RPMI8226 (cell line): ENCODE data around the gene BET1.

Source experiments
- DNase-seq: peaks from one replicate; pipeline ENCODE4 v3.0.0-alpha.2; 2015

The BET1 gene

DNA sequence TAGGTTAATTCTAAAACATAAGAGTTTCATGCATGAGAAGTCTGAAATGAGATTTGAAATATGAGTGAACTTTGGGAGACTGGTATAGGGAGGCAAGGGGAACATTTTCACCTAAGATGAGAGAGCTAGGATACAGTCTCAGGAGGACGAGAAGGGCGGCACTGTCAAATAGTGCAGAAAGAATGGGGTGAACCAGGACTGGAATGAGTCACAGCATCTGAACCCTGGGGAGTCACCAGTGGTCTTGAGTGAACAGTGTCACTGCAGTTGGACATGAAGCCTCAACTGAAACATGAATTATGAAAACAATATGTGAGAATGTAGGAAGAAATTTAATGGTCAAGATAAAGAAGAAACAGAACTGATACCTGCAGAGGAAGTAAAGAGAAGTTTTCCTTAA, 48.9 kb downstream of the BET1 start:
- DNase-seq, result no peak

DNA sequence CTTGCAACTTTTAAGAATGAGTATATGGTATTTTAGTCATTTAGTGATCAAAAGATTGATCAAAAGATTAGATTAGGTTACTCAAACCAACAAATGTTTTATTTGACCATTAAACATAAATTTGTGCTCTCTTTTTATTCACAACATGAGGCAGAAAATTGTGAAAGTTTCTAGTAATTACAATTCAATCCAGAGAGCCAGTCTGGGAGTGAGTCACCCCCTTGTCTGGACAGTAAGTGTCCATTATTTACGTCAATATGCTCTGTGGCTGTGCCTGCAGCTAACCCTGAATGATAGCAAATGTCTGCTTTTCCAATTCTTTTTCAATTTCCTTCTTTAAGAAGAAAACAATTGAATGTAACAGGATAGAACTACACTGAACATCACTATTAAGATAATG, 54.7 kb downstream of the BET1 start:
- DNase-seq, result no peak

DNA sequence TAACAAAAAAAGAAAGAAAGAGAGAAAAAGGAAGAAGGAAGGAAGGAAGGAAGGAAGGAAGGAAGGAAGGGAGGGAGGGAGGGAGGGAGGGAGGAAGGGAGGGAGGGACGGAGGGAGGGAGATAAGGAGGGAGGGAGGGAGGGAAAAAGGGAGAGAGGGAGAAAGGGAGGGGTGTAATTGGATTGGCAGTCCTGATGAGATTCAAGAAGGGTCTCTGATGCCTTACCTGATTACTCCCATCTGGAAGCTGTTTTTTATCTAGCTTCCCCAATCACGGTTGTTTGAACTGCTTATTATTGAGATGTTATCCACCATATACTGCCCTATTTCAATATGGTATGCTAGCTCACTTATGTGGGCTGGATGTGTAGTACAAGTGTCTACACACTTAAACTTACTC, 55.3 kb downstream of the BET1 start:
- DNase-seq, result no peak

DNA sequence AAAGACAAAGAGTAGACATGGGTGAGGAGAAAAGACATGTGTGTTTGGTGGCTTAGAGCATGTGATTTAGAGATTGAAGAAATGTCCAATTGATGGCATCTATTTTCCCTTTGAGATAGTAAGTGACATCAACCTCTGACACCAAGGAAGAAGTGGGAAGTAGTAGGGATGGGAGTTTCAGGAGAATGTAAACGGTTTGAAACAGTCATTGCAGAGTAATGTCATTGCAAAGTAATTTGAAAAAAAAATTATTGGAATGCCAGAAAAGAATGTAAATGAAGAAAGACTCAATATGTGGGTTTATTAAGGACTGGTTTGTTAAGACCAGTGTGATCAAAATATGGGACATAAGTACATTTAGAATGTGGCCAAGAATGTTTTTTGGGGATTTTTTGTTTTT, 56.0 kb downstream of the BET1 start:
- DNase-seq, result no peak

DNA sequence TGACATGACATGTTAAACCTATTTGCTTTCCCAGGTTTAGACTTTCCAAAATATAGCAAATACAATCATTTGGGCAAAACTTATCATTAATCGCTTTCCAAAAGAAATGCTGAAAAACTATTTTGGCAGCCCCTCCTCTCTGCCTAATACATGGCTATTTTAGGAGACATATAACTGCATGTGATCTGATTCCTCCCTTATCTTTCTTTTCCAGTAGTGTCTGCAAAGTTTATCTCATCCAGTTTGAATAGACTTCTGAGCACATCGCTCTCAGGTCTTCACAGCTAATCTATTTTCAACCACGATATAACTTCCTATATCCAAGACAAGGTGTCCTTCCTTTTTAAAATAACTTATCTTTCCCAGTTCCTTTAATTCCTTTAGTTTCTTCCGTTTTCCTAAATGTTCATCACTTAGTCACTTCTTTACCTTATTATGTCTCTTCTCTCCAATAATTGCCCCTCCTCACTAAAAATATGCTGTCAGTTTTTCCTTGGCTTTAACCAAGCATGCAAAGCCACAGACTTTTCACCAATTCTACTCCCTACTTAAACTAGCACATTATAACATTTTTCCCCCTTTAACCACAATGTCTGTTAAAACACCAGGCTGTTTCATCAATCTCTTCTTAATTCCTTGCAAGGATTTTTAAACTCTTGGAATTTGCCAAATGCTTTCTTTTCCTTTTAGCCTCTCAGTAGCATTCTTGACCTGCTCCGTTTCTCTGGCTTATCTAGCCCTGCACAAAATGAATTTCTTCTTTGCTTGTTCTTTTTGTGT, 58.2 kb downstream of the BET1 start:
- DNase-seq, result no peak

DNA sequence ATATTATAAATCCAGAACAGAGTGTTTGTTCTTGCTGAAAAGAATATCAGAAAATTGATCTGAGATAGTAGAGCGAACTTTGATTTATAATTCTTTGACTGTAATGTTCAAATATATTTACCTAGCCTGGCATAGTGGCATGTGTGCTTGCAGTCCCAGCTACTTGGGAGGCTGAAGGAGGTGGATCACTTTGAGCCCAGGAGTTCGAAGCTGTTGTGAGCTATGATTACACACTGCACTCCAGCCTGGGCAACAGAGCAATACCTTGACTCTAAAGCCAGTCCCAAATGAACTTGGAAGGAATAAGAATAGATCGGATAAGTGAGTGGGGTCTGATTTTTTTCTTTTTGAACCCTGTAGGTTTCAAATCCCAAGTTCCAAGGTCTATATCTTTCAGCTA, 59.1 kb downstream of the BET1 start:
- no peak for DNase-seq

DNA sequence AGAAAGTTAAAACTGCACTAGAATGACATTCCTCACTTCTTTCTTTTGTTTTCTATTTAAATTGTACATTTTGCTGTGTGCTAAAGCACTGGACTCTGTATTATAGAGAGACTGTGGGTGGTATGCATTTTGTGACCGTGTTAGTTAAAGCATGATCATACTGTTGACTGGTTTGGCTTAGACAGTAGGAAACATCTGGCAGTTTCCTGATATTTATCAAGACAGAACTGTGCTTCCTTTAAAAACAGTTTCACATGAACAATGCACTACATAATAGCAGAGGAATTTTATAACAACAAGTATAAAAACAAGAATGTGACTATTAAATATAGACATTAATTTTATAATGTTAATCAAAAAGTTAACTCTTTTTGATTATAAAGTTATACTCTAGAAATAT, 59.5 kb downstream of the BET1 start:
- DNase-seq, result no peak

DNA sequence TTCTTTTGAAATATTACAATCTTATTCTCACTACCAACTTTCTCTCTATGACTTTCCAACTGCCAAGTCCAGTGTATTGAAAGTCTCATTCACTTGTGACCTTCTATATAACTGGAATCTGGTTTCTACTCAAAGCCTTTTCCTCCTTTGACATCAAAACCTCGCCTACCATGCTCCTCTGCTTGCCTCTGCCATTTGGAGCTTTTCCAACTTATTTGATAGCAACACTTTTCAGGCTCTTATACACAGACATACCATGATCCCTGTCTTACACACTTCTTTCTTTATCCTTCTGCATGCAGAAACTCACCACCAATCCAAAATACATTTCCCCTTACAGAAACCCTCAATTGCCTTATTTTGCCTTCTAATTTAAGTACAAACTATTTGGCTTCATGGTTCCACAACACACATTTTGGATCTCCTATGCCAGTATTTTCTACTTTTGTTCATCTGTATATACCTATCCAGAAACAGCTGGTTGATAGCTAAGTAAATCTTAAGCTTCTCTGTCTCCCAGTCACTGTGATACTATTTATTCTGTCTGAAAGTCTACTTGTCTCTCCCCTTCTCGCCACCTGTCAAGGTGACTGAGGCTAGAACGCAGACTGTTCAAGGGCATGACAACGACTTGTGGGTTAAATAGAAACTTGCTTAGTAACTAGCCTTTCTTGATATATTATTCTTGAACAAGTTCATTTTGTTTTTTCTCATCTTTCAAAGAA, 60.2 kb downstream of the BET1 start:
- no peak for DNase-seq
